Transverse colon (tissue), 4 donors: ENCODE measurements around the gene GRK6. TPM values are rescaled to one million over a fixed set of nuclear protein-coding genes. Genes with fewer than 3 reads are reported as not detected.

Source experiments
- DNase-seq: peaks from one replicate; pipeline ENCODE4 v3.0.0-alpha.2; 2019
- H3K27ac ChIP-seq, 4 donors: fragments of 200-600 bp; sonication (generic); 2 replicates each; pipeline ENCODE4 v1.5.1; 2016 to 2018; ENCODE audit warnings: inconsistent platforms in 4 of 4
- H3K27me3 ChIP-seq: fragments of 200-600 bp; sonication (generic); 2 replicates; pipeline ENCODE4 v1.5.1; 2017; ENCODE audit warnings: inconsistent platforms
- H3K36me3 ChIP-seq, 4 donors: fragments of 200-600 bp; sonication (generic); 2 replicates each; pipeline ENCODE4 v1.5.1; 2017 to 2019; ENCODE audit warnings: inconsistent platforms in 4 of 4
- H3K4me1 ChIP-seq, 4 donors: fragments of 200-600 bp; sonication (generic); 2 replicates each; pipeline ENCODE4 v1.5.1; 2017 to 2020; ENCODE audit warnings: inconsistent platforms in 4 of 4
- H3K4me3 ChIP-seq, 4 donors: fragments of 200-600 bp; sonication (generic); 1 replicate in 1 of 4; 2 replicates in 3 of 4; pipeline versions ENCODE4 v1.5.1 to v1.6.1; 2017 to 2019; ENCODE audit warnings: inconsistent platforms in 4 of 4
- H3K9me3 ChIP-seq, 2 donors: fragments of 200-600 bp; sonication (generic); 2 replicates each; pipeline ENCODE4 v1.5.1; 2017 to 2019; ENCODE audit warnings: inconsistent platforms in 2 of 2
- EP300 ChIP-seq: sonication (generic); formaldehyde crosslinking; IDR thresholded peaks from one replicate; pipeline ENCODE4 v1.6.1; 2017; ENCODE audit warnings: antibody characterized with exemption, low read depth
- POLR2A ChIP-seq: fragments of 450-650 bp; IDR thresholded peaks from one replicate; pipeline ENCODE4 v1.6.1; 2016; ENCODE audit warnings: antibody characterized with exemption, mild to moderate bottlenecking, moderate library complexity
- POLR2AphosphoS5 ChIP-seq, 3 donors: sonication (generic); formaldehyde crosslinking; IDR thresholded peaks; one replicate each; pipeline ENCODE4 v1.6.1; 2016; ENCODE audit warnings: antibody characterized with exemption in 3 of 3
- WGBS, 2 donors: methylation state at CpG; one replicate each; pipeline ENCODE4 v1.1.5; 2018; ENCODE audit warnings: low coverage in 1 of 2; 5-methylcytosine and 5-hydroxymethylcytosine counted together
- in situ Hi-C, 4 donors: fragments of 200-750 bp; cut with MboI; loops; one replicate each; pipeline versions ENCODE4 v1.15.0 to v1.15.1; 2017; ENCODE audit warnings: low sequenced_read_pairs in 3 of 4, low pct_ligation_motif_present in 1 of 4, low pct_unique_long_range_greater_than_20kb in 1 of 4
- intact Hi-C: fragments of 100-400 bp; cut with DNase I; formaldehyde crosslinking; loops from one replicate; pipeline ENCODE4 v1.15.1; 2023; ENCODE audit warnings: low total_unique reads
- total RNA-seq, 4 donors: library from RNA; depleted of rRNA; stranded (reverse); fragments of >200 nt; gene quantifications; one replicate each; pipeline ENCODE4 v1.1.0, GENCODE V29; 2016
- TF ChIP-seq, protein P1 (sequence below), 5 experiments: fragments of 200-600 bp in 3 of 5; fragments of 450-650 bp in 2 of 5; sonication (generic) in 3 of 5; IDR thresholded peaks; 1 replicate in 2 of 5; 2 replicates in 3 of 5; pipeline ENCODE4 v1.5.1; 2016 to 2017; ENCODE audit warnings: antibody characterized with exemption in 5 of 5, inconsistent platforms in 3 of 5, mild to moderate bottlenecking in 2 of 5, moderate library complexity in 1 of 5

GRK6 gene
- total RNA-seq, 4 donors from 2014 or later, result 21.5 to 40.5 (median 36.4) TPM

GRCh38 chr5:177434942-177435738 is 8.7 kb downstream of the GRK6 start:
- in situ Hi-C loops (no loop called here), intact Hi-C loops (no loop called here)
- H3K27me3 ChIP-seq, result no peaks in the 10 kb centered on the region
- 91 to 100% methylated on average over 1 to 19 of the region's 20 CpGs for WGBS, 2 donors
- H3K4me3 ChIP-seq, result no peak overlapping the region
- H3K36me3 ChIP-seq, result peaks cover 0 to 41% (median 25%) of the 10 kb centered on the region in 4 donors
- TF ChIP-seq, protein P1, sequence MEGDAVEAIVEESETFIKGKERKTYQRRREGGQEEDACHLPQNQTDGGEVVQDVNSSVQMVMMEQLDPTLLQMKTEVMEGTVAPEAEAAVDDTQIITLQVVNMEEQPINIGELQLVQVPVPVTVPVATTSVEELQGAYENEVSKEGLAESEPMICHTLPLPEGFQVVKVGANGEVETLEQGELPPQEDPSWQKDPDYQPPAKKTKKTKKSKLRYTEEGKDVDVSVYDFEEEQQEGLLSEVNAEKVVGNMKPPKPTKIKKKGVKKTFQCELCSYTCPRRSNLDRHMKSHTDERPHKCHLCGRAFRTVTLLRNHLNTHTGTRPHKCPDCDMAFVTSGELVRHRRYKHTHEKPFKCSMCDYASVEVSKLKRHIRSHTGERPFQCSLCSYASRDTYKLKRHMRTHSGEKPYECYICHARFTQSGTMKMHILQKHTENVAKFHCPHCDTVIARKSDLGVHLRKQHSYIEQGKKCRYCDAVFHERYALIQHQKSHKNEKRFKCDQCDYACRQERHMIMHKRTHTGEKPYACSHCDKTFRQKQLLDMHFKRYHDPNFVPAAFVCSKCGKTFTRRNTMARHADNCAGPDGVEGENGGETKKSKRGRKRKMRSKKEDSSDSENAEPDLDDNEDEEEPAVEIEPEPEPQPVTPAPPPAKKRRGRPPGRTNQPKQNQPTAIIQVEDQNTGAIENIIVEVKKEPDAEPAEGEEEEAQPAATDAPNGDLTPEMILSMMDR (IDR thresholded peaks at IDR 0.05), result no peak
- TF ChIP-seq POLR2A, result no peak
- TF ChIP-seq POLR2AphosphoS5 (IDR thresholded peaks at IDR 0.05), result no peak
- TF ChIP-seq EP300, result no peak
- peaks cover 13 to 15% (median 14%) of the 10 kb centered on the region in 4 donors for H3K4me1 ChIP-seq
- no peak for DNase-seq
- H3K9me3 ChIP-seq, result no peaks in the 10 kb centered on the region
- H3K27ac ChIP-seq, result no peak overlapping the region

DNA sequence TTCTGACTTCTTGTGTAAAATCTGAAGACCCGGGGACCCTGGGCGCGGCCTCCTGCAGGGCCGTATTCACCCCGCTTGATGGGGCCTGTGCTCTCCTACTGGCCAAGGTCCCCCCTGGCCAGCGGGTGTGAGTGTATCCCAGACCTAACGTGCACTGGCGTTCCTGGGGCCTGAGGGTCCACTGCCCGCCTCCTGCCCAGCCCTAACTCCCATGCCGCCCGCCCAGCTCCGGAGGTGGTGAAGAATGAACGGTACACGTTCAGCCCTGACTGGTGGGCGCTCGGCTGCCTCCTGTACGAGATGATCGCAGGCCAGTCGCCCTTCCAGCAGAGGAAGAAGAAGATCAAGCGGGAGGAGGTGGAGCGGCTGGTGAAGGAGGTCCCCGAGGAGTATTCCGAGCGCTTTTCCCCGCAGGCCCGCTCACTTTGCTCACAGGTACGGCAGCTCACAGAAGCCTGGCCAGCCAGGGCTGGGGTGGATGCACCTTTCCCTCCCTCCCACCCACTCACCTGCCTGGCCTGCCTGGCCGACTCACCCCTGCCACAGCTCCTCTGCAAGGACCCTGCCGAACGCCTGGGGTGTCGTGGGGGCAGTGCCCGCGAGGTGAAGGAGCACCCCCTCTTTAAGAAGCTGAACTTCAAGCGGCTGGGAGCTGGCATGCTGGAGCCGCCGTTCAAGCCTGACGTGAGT is 9.5 kb downstream of the GRK6 start:
- 95% methylated on average over 37 of the region's 37 CpGs; no CpG with 5 or more reads in 1 of the 2 donors for WGBS, 2 donors
- Histone ChIP-seq H3K36me3 (peaks cover 0 to 46% (median 27%) of the 10 kb centered on the region in 4 donors), H3K9me3 (no peaks in the 10 kb centered on the region), H3K4me1 (peaks cover 6 to 8% (median 7%) of the 10 kb centered on the region in 4 donors), H3K4me3 (no peak overlapping the region), H3K27ac (no peak overlapping the region), H3K27me3 (no peaks in the 10 kb centered on the region)
- TF ChIP-seq POLR2A (no peak), EP300 (no peak), POLR2AphosphoS5 (IDR thresholded peaks at IDR 0.05) (no peak)
- TF ChIP-seq, protein P1 (IDR thresholded peaks at IDR 0.05), result no peak
- in situ Hi-C loops (no loop called here), intact Hi-C loops (no loop called here)
- no peak for DNase-seq

GRCh38 chr5:177437623-177438022 is 11.1 kb downstream of the GRK6 start:
- in situ Hi-C loops (no loop called here), intact Hi-C loops (no loop called here)
- H3K27ac ChIP-seq, result no peak overlapping the region
- H3K4me3 ChIP-seq, result no peak overlapping the region
- peaks cover 0 to 5% (median 2%) of the 10 kb centered on the region in 4 donors for H3K4me1 ChIP-seq
- H3K9me3 ChIP-seq, result no peaks in the 10 kb centered on the region
- peaks cover 0 to 49% (median 27%) of the 10 kb centered on the region in 4 donors for H3K36me3 ChIP-seq
- TF ChIP-seq POLR2A, result no peak
- TF ChIP-seq POLR2AphosphoS5 (IDR thresholded peaks at IDR 0.05), result no peak
- TF ChIP-seq, protein P1 (IDR thresholded peaks at IDR 0.05), result no peak
- no peak for TF ChIP-seq EP300
- DNase-seq, result no peak
- 58% methylated on average over 4 of the region's 4 CpGs; no CpG with 5 or more reads in 1 of the 2 donors for WGBS, 2 donors
- H3K27me3 ChIP-seq, result no peaks in the 10 kb centered on the region

GRCh38 chr5:177438468-177438867 is 12.0 kb downstream of the GRK6 start:
- Histone ChIP-seq H3K27me3 (no peaks in the 10 kb centered on the region), H3K27ac (no peak overlapping the region), H3K36me3 (peaks cover 0 to 43% (median 23%) of the 10 kb centered on the region in 4 donors), H3K4me1 (no peaks in the 10 kb centered on the region), H3K4me3 (no peak overlapping the region), H3K9me3 (no peaks in the 10 kb centered on the region)
- WGBS, 2 donors, result 92% methylated on average over 10 of the region's 10 CpGs; no CpG with 5 or more reads in 1 of the 2 donors
- TF ChIP-seq POLR2AphosphoS5 (IDR thresholded peaks at IDR 0.05), result no peak
- TF ChIP-seq, protein P1 (IDR thresholded peaks at IDR 0.05), result no peak
- no peak for TF ChIP-seq POLR2A
- no peak for TF ChIP-seq EP300
- DNase-seq, result no peak
- intact Hi-C loops (no loop called here), in situ Hi-C loops (no loop called here)
